ENCODE results near the gene CASP1. TPM values are rescaled to one million over a fixed set of nuclear protein-coding genes. Genes with fewer than 3 reads are reported as not detected.

Gene CASP1
- total RNA-seq, 1 experiment from 2014 or later: 4.7 TPM

DNA sequence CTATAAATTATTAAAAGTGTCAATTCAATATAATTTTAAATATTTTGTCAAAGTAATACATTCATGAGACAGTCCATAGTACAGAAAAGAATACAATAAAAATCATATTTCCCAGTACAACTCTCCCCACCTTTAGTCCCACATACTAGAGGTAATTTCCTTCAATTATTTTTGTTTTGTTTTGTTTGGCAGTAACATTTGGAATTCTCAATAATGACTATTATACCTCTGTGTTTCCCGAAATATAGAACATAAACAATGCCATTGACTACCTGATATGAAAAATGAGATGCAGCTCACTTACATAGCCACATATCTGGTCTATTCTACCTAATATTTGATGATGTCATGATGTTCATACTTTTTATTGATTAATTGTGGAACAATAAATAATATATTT is 42.2 kb downstream of the CASP1 start:
- Histone ChIP-seq H3K9me2 (ENCODE audit: insufficient read depth) (no peaks in the 10 kb centered on the region), H3F3A (ENCODE audit: insufficient read depth, low read depth) (no peaks in the 10 kb centered on the region), H3K79me2 (ENCODE audit: low read depth) (no peaks in the 10 kb centered on the region), H3K27me3 (ENCODE audit: insufficient read depth, low read depth) (no peaks in the 10 kb centered on the region), H3K4me3 (no peak overlapping the region), H2AFZ (no peak overlapping the region), H4K20me1 (ENCODE audit: insufficient read depth) (no peaks in the 10 kb centered on the region), H3K4me2 (no peak overlapping the region), H3K27ac (no peak overlapping the region), H3K9me3 (ENCODE audit: insufficient read depth, low read depth) (0 out of 2 replicates have a peak, but pooled peaks cover 11% of the 10 kb centered on the region), H3K4me1 (replicated peaks; ENCODE audit: insufficient read depth) (no peaks in the 10 kb centered on the region), H3K36me3 (ENCODE audit: low read depth) (no peaks in the 10 kb centered on the region)
- TF ChIP-seq EZH2 (IDR thresholded peaks at IDR 0.05; ENCODE audit: low read depth): no peak
- no TSS peak for BruUV-seq (replicated peaks)
- no peak for DNase-seq
- CTCF ChIA-PET: no interaction called here
- POLR2A ChIA-PET (ENCODE audit: unreplicated experiment): no interaction called here
- intact Hi-C loops (cut with micrococcal nuclease; ENCODE audit: unreplicated experiment): no loop called here

DNA sequence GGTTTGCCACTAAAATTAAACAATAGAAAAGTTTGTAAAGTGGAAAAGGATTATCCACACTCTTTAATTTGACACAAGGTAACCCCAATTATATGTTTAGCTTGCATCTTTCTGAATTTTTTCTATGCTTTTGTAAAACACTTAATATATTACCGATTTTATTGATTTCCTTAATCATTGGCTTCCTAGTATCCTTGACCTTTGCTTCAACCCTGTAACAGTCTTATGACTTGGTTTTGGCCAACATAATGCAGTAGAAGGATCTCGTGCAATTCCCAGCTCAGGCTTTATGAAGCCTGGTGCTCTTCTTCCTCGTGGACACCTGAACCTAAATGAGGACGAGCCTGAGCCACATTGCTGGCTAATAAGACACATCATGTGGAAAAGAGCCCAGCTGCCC is 43.0 kb downstream of the CASP1 start:
- Histone ChIP-seq H3F3A (ENCODE audit: insufficient read depth, low read depth) (no peaks in the 10 kb centered on the region), H3K9me2 (ENCODE audit: insufficient read depth) (no peaks in the 10 kb centered on the region), H3K4me1 (replicated peaks; ENCODE audit: insufficient read depth) (no peaks in the 10 kb centered on the region), H3K4me3 (no peak overlapping the region), H2AFZ (no peak overlapping the region), H3K36me3 (ENCODE audit: low read depth) (no peaks in the 10 kb centered on the region), H3K27me3 (ENCODE audit: insufficient read depth, low read depth) (no peaks in the 10 kb centered on the region), H3K9me3 (ENCODE audit: insufficient read depth, low read depth) (0 out of 2 replicates have a peak, but pooled peaks cover 11% of the 10 kb centered on the region), H3K79me2 (ENCODE audit: low read depth) (no peaks in the 10 kb centered on the region), H4K20me1 (ENCODE audit: insufficient read depth) (no peaks in the 10 kb centered on the region), H3K4me2 (no peak overlapping the region), H3K27ac (no peak overlapping the region)
- TF ChIP-seq, protein P1, sequence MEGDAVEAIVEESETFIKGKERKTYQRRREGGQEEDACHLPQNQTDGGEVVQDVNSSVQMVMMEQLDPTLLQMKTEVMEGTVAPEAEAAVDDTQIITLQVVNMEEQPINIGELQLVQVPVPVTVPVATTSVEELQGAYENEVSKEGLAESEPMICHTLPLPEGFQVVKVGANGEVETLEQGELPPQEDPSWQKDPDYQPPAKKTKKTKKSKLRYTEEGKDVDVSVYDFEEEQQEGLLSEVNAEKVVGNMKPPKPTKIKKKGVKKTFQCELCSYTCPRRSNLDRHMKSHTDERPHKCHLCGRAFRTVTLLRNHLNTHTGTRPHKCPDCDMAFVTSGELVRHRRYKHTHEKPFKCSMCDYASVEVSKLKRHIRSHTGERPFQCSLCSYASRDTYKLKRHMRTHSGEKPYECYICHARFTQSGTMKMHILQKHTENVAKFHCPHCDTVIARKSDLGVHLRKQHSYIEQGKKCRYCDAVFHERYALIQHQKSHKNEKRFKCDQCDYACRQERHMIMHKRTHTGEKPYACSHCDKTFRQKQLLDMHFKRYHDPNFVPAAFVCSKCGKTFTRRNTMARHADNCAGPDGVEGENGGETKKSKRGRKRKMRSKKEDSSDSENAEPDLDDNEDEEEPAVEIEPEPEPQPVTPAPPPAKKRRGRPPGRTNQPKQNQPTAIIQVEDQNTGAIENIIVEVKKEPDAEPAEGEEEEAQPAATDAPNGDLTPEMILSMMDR (conservative IDR thresholded peaks at IDR 0.05): no peak
- no peak for TF ChIP-seq EZH2 (IDR thresholded peaks at IDR 0.05; ENCODE audit: low read depth)
- intact Hi-C loops (cut with micrococcal nuclease; ENCODE audit: unreplicated experiment): no loop called here
- ChIA-PET POLR2A (ENCODE audit: unreplicated experiment) (no interaction called here), CTCF (no interaction called here)
- no peak for DNase-seq
- no TSS peak for BruUV-seq (replicated peaks)

DNA sequence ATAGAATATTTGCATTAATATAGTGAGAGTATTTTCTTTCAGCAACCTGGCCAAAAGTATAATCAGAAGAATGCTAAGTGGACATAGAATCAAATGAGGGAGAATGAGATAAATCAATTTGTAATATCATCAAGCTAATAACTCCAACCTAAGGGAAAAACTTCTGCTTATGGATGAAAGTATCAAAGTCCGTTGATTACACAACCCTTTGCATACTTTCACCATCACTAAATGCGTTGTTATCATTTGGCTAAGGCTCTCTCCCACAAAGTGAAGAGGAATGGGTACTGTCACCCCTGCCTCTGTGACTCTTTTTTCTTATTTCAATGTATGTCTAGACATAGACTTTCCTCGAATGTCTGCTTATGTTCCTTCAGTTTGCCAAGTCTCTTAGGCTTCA is 50.1 kb downstream of the CASP1 start:
- TF ChIP-seq, protein P1 (conservative IDR thresholded peaks at IDR 0.05): no peak
- no peak for TF ChIP-seq EZH2 (IDR thresholded peaks at IDR 0.05; ENCODE audit: low read depth)
- Histone ChIP-seq H3K36me3 (ENCODE audit: low read depth) (no peaks in the 10 kb centered on the region), H4K20me1 (ENCODE audit: insufficient read depth) (no peaks in the 10 kb centered on the region), H2AFZ (no peak overlapping the region), H3K4me1 (replicated peaks; ENCODE audit: insufficient read depth) (no peaks in the 10 kb centered on the region), H3K4me3 (no peak overlapping the region), H3K27me3 (ENCODE audit: insufficient read depth, low read depth) (no peaks in the 10 kb centered on the region), H3K9me2 (ENCODE audit: insufficient read depth) (peaks cover 4% of the 10 kb centered on the region; the same call in 1 of the 2 replicates), H3K27ac (no peak overlapping the region), H3K4me2 (no peak overlapping the region), H3K9me3 (ENCODE audit: insufficient read depth, low read depth) (0 out of 2 replicates have a peak, but pooled peaks cover 11% of the 10 kb centered on the region), H3K79me2 (ENCODE audit: low read depth) (no peaks in the 10 kb centered on the region), H3F3A (ENCODE audit: insufficient read depth, low read depth) (no peaks in the 10 kb centered on the region)
- DNase-seq: no peak
- no TSS peak for BruUV-seq (replicated peaks)
- intact Hi-C loops (cut with micrococcal nuclease; ENCODE audit: unreplicated experiment): no loop called here
- ChIA-PET CTCF (no interaction called here), POLR2A (ENCODE audit: unreplicated experiment) (no interaction called here)

DNA sequence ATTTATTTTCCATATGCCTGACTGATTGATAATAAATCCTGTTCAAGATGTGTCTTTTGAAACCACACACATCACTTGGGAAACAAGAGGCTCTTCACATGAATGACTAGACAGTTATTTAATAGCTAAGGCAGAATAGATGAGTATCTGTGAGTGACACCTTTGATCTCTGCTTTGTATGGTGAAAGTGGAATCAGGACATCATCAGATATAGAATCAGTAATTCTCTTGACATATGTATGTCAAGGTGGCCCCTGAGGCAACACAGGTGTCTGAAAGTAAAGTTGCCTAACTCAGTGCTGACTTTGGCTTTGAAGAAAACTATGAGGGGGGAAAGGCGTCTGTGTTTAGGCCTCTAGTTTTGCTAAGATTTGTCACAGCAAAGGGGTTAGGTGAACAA is 55.1 kb downstream of the CASP1 start:
- no peaks in the 10 kb centered on the region for H3F3A ChIP-seq (ENCODE audit: insufficient read depth, low read depth)
- no peak overlapping the region for H3K27ac ChIP-seq
- no peak overlapping the region for H3K4me3 ChIP-seq
- CTCF ChIA-PET: no interaction called here
- BruUV-seq (replicated peaks): no TSS peak
- no peaks in the 10 kb centered on the region for H3K36me3 ChIP-seq (ENCODE audit: low read depth)
- H3K4me1 ChIP-seq (replicated peaks; ENCODE audit: insufficient read depth): no peaks in the 10 kb centered on the region
- H4K20me1 ChIP-seq (ENCODE audit: insufficient read depth): no peaks in the 10 kb centered on the region
- no peak for TF ChIP-seq EZH2 (IDR thresholded peaks at IDR 0.05; ENCODE audit: low read depth)
- TF ChIP-seq, protein P1 (conservative IDR thresholded peaks at IDR 0.05): no peak
- intact Hi-C loops (cut with micrococcal nuclease; ENCODE audit: unreplicated experiment): no loop called here
- H2AFZ ChIP-seq: no peak overlapping the region
- H3K27me3 ChIP-seq (ENCODE audit: insufficient read depth, low read depth): no peaks in the 10 kb centered on the region
- H3K9me2 ChIP-seq (ENCODE audit: insufficient read depth): peaks cover 4% of the 10 kb centered on the region; the same call in 1 of the 2 replicates
- H3K9me3 ChIP-seq (ENCODE audit: insufficient read depth, low read depth): peaks cover 10% of the 10 kb centered on the region
- H3K79me2 ChIP-seq (ENCODE audit: low read depth): no peaks in the 10 kb centered on the region
- DNase-seq: no peak
- no peak overlapping the region for H3K4me2 ChIP-seq
- POLR2A ChIA-PET (ENCODE audit: unreplicated experiment): no interaction called here

Measured in PC-9 (cell line).